GM18517 (cell line): ENCODE results near the gene GALNT17.

Source experiments
- ATAC-seq: cut with Tn5 transposase; IDR thresholded peaks from one replicate; pipeline ENCODE4 v1.9.1; 2021; ENCODE audit warnings: mild to moderate bottlenecking, moderate library complexity; ENCODE audit not compliant: unreplicated experiment

The GALNT17 gene

GRCh38 chr7:71444130-71444529, 312.2 kb downstream of the GALNT17 start:
- ATAC-seq: no peak

GRCh38 chr7:71453630-71454029, 321.7 kb downstream of the GALNT17 start:
- ATAC-seq: no peak

GRCh38 chr7:71454981-71455380, 323.0 kb downstream of the GALNT17 start:
- no peak for ATAC-seq

- no peak for ATAC-seq
These were observed 325.1 kb downstream of the GALNT17 start for GRCh38 chr7:71457021-71457420.

GRCh38 chr7:71457846-71458590, 326.1 kb downstream of the GALNT17 start:
- ATAC-seq: no peak

- no peak for ATAC-seq
These were observed 327.2 kb downstream of the GALNT17 start for GRCh38 chr7:71459132-71459531.

- no peak for ATAC-seq
These were observed 329.6 kb downstream of the GALNT17 start for GRCh38 chr7:71461572-71461971.

- ATAC-seq: no peak
These were observed 333.8 kb downstream of the GALNT17 start for GRCh38 chr7:71465741-71466189.

- no peak for ATAC-seq
These were observed 334.7 kb downstream of the GALNT17 start for GRCh38 chr7:71466448-71467145.

GRCh38 chr7:71470326-71470725, 338.4 kb downstream of the GALNT17 start:
- ATAC-seq: no peak

- no peak for ATAC-seq
These were observed 338.9 kb downstream of the GALNT17 start for GRCh38 chr7:71470830-71471229.

GRCh38 chr7:71472962-71473361, 341.0 kb downstream of the GALNT17 start:
- no peak for ATAC-seq

- ATAC-seq: no peak
These were observed 341.5 kb downstream of the GALNT17 start for GRCh38 chr7:71473366-71473967.

- ATAC-seq: no peak
These were observed 345.5 kb downstream of the GALNT17 start for GRCh38 chr7:71477441-71477840.

GRCh38 chr7:71479231-71479630, 347.3 kb downstream of the GALNT17 start:
- ATAC-seq: no peak

- no peak for ATAC-seq
These were observed 348.8 kb downstream of the GALNT17 start for GRCh38 chr7:71480791-71481190.

- no peak for ATAC-seq
These were observed 350.3 kb downstream of the GALNT17 start for GRCh38 chr7:71482284-71482683.

- ATAC-seq: no peak
These were observed 352.4 kb downstream of the GALNT17 start for GRCh38 chr7:71484380-71484779.

GRCh38 chr7:71485586-71485985, 353.6 kb downstream of the GALNT17 start:
- ATAC-seq: no peak

- no peak for ATAC-seq
These were observed 354.5 kb downstream of the GALNT17 start for GRCh38 chr7:71486414-71486813.

GRCh38 chr7:71486856-71487628, 355.1 kb downstream of the GALNT17 start:
- ATAC-seq: no peak
